CD8-positive, alpha-beta memory T cell (primary cell): ENCODE data around the gene FAM135A. TPM values are rescaled to one million over a fixed set of nuclear protein-coding genes. Genes with fewer than 3 reads are reported as not detected.
"Not testable (repeated sequence)": the region's sequence is repeated elsewhere in the genome, so short reads cannot be mapped to it uniquely, and the experiment has no call there.

Source experiments
- CTCF ChIA-PET: fragments of 350-600 bp; sonication (Branson Sonifier 250); formaldehyde crosslinking; loops from one replicate; lab custom pipeline; 2021; ENCODE audit warnings: antibody characterized with exemption; lab: Charles Lee
- POLR2A ChIA-PET: fragments of 350-600 bp; sonication (Branson Sonifier 250); formaldehyde crosslinking; loops from one replicate; lab custom pipeline; 2021; ENCODE audit warnings: antibody characterized with exemption; lab: Charles Lee
- DNase-seq, 5 donors: peaks; one replicate each; pipeline versions ENCODE4 v3.0.0 to v3.0.0-alpha.2; 2020 to 2022; ENCODE audit warnings: mixed read lengths in 1 of 5
- H3K27ac ChIP-seq: one replicate; pipeline ENCODE4 v1.7.0; 2013; ENCODE audit warnings: low read depth, mild to moderate bottlenecking, low read length, moderate library complexity
- H3K27me3 ChIP-seq: 2 replicates; pipeline ENCODE4 v1.7.0; 2013; ENCODE audit warnings: low read length, mild to moderate bottlenecking; ENCODE audit not compliant: insufficient read depth, poor library complexity, severe bottlenecking
- H3K36me3 ChIP-seq: 2 replicates; pipeline ENCODE4 v1.7.0; 2013; ENCODE audit warnings: mild to moderate bottlenecking, low read length, moderate library complexity; ENCODE audit not compliant: insufficient read depth
- H3K4me1 ChIP-seq: 2 replicates; pipeline ENCODE4 v1.7.0; 2013; ENCODE audit warnings: mild to moderate bottlenecking, low read length, moderate library complexity; ENCODE audit not compliant: insufficient read depth
- H3K4me3 ChIP-seq: 2 replicates; pipeline ENCODE4 v1.7.0; 2013; ENCODE audit warnings: mild to moderate bottlenecking, low read length
- H3K9me3 ChIP-seq: 2 replicates; pipeline ENCODE4 v1.7.0; 2013; ENCODE audit warnings: mild to moderate bottlenecking, low read length
- H3K27ac Mint-ChIP-seq, 8 donors: one replicate each; pipeline ENCODE4 v1.8.0; 2020 to 2021; ENCODE audit warnings: mixed read lengths in 8 of 8, mild to moderate bottlenecking in 6 of 8, inconsistent platforms in 3 of 8, moderate library complexity in 3 of 8
- H3K27me3 Mint-ChIP-seq, 2 donors: one replicate each; pipeline ENCODE4 v1.8.0; 2020 to 2021; ENCODE audit warnings: mixed read lengths in 2 of 2, mild to moderate bottlenecking in 1 of 2, moderate library complexity in 1 of 2
- H3K36me3 Mint-ChIP-seq, 3 donors: one replicate each; pipeline ENCODE4 v1.8.0; 2020 to 2021; ENCODE audit warnings: mixed read lengths in 3 of 3, inconsistent platforms in 1 of 3, mild to moderate bottlenecking in 1 of 3
- H3K4me1 Mint-ChIP-seq, 3 donors: one replicate each; pipeline ENCODE4 v1.8.0; 2020 to 2021; ENCODE audit warnings: mixed read lengths in 3 of 3, inconsistent platforms in 1 of 3, mild to moderate bottlenecking in 1 of 3
- H3K4me3 Mint-ChIP-seq, 7 donors: one replicate each; pipeline ENCODE4 v1.8.0; 2020 to 2021; ENCODE audit warnings: mixed read lengths in 7 of 7, mild to moderate bottlenecking in 6 of 7, moderate library complexity in 4 of 7, inconsistent platforms in 2 of 7
- H3K9me3 Mint-ChIP-seq, 5 donors: one replicate each; pipeline ENCODE4 v1.8.0; 2020 to 2022; ENCODE audit warnings: mixed read lengths in 5 of 5, mild to moderate bottlenecking in 3 of 5, moderate library complexity in 2 of 5, inconsistent platforms in 1 of 5
- polyA plus RNA-seq: library from polyadenylated mRNA; unstranded; fragments of 300-500 nt; fragmentation: Illumina TruSeq; gene quantifications from one replicate; pipeline ENCODE4 v1.2.3, GENCODE V29; 2021
- total RNA-seq, 2 experiments: library from RNA; stranded (reverse); gene quantifications; one replicate each; pipeline ENCODE4 v1.2.3, GENCODE V29; 2021

The FAM135A gene
- total and polyA plus RNA-seq, 3 experiments from 2014 or later, result 3.0 to 5.8 (median 5.7) TPM

- H3K9me3 Mint-ChIP-seq, H3K27me3 ChIP-seq, H3K9me3 ChIP-seq, POLR2A ChIA-PET, DNase-seq, H3K27me3 Mint-ChIP-seq, H3K27ac Mint-ChIP-seq, H3K4me3 ChIP-seq, H3K27ac ChIP-seq, H3K36me3 ChIP-seq, H3K4me1 ChIP-seq, CTCF ChIA-PET, H3K4me1 Mint-ChIP-seq, H3K4me3 Mint-ChIP-seq: not testable (repeated sequence)
- H3K36me3 Mint-ChIP-seq, result peaks cover 7 to 38% (median 15%) of the 10 kb centered on the region in 3 donors
Measured at GRCh38 chr6:70447343-70448070, 34.2 kb downstream of the FAM135A start.

DNA sequence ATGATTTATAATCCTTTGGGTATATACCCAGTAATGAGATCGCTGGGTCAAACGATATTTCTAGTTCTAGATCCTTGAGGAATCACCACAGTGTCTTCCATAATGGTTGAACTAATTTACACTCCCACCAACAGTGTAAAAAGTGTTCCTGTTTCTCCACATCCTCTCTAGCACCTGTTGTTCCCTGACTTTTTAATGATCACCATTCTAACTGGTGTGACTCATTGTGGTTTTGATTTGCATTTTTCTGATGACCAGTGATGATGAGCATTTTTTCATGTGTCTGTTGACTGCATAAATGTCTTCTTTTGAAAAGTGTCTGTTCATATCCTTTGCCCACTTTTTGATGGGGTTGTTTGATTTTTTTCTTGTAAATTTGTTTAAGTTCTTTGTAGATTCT, 40.6 kb downstream of the FAM135A start:
- H3K4me1 Mint-ChIP-seq, CTCF ChIA-PET, H3K27me3 ChIP-seq, H3K4me1 ChIP-seq, H3K27ac ChIP-seq, H3K36me3 ChIP-seq, POLR2A ChIA-PET, H3K9me3 Mint-ChIP-seq, H3K27ac Mint-ChIP-seq, H3K27me3 Mint-ChIP-seq, H3K9me3 ChIP-seq, H3K4me3 Mint-ChIP-seq, H3K4me3 ChIP-seq, DNase-seq: not testable (repeated sequence)
- H3K36me3 Mint-ChIP-seq, result peaks cover 20 to 35% (median 22%) of the 10 kb centered on the region in 3 donors

DNA sequence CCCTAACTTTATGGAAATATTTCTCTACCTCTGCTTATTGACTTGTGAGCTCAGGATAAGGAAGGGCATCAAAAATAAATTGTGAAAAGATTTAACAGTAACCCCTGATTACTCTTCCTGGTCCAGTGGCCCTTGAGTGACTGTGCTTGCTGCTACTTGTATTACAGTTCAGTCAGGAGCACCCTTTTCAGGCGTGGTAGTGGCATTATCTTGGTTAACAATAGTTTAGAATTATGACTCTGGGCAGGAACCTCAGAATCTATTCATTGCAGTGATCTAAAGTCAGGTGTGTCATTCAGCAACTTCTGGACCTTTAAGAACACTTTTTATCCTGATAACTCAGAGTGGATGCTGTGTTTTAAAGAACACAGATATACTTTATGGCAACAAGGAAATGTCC, 43.4 kb downstream of the FAM135A start:
- Histone ChIP-seq H3K36me3 (no peaks in the 10 kb centered on the region), H3K9me3 (no peaks in the 10 kb centered on the region), H3K27ac (no peak overlapping the region), H3K4me3 (no peak overlapping the region), H3K27me3 (no peaks in the 10 kb centered on the region), H3K4me1 (no peaks in the 10 kb centered on the region)
- H3K36me3 Mint-ChIP-seq, result peaks cover 23 to 29% (median 24%) of the 10 kb centered on the region in 3 donors
- no peak for DNase-seq
- H3K4me3 Mint-ChIP-seq, result no peak overlapping the region
- ChIA-PET CTCF (no interaction called here), POLR2A (no interaction called here)
- peaks cover 0 to 3% (median 0%) of the 10 kb centered on the region in 5 donors for H3K9me3 Mint-ChIP-seq
- no peaks in the 10 kb centered on the region for H3K27me3 Mint-ChIP-seq
- H3K4me1 Mint-ChIP-seq, result no peaks in the 10 kb centered on the region
- H3K27ac Mint-ChIP-seq, result no peak overlapping the region

- no peaks in the 10 kb centered on the region for H3K36me3 ChIP-seq
- no peak overlapping the region for H3K27ac Mint-ChIP-seq
Measured at GRCh38 chr6:70459235-70459634, 45.9 kb downstream of the FAM135A start.

GRCh38 chr6:70459699-70460098, 46.4 kb downstream of the FAM135A start:
- H3K4me1 ChIP-seq, H3K4me3 ChIP-seq, CTCF ChIA-PET, POLR2A ChIA-PET, H3K4me1 Mint-ChIP-seq, H3K9me3 ChIP-seq, H3K4me3 Mint-ChIP-seq, H3K9me3 Mint-ChIP-seq, H3K27ac Mint-ChIP-seq, H3K27me3 ChIP-seq, H3K27me3 Mint-ChIP-seq, H3K27ac ChIP-seq, DNase-seq, H3K36me3 ChIP-seq: not testable (repeated sequence)
- H3K36me3 Mint-ChIP-seq, result peaks cover 10 to 18% (median 12%) of the 10 kb centered on the region in 3 donors

More at GRCh38 chr6:70459235-70459634, 45.9 kb downstream of the FAM135A start:
- ChIA-PET POLR2A (no interaction called here), CTCF (no interaction called here)
- Mint-ChIP-seq H3K4me1 (no peaks in the 10 kb centered on the region), H3K27me3 (no peaks in the 10 kb centered on the region), H3K9me3 (no peaks in the 10 kb centered on the region), H3K36me3 (peaks cover 12 to 23% (median 14%) of the 10 kb centered on the region in 3 donors), H3K4me3 (no peak overlapping the region)
- Histone ChIP-seq H3K27ac (no peak overlapping the region), H3K4me1 (no peaks in the 10 kb centered on the region), H3K4me3 (no peak overlapping the region), H3K9me3 (no peaks in the 10 kb centered on the region), H3K27me3 (no peaks in the 10 kb centered on the region)
- no peak for DNase-seq

- Histone ChIP-seq H3K4me1 (no peaks in the 10 kb centered on the region), H3K27ac (no peak overlapping the region), H3K36me3 (no peaks in the 10 kb centered on the region), H3K27me3 (no peaks in the 10 kb centered on the region), H3K4me3 (no peak overlapping the region), H3K9me3 (no peaks in the 10 kb centered on the region)
- H3K4me1 Mint-ChIP-seq, result no peaks in the 10 kb centered on the region
- H3K36me3 Mint-ChIP-seq, result peaks cover 9 to 27% (median 18%) of the 10 kb centered on the region in 3 donors
- no peaks in the 10 kb centered on the region for H3K27me3 Mint-ChIP-seq
- no peak for DNase-seq
- no peak overlapping the region for H3K4me3 Mint-ChIP-seq
- H3K9me3 Mint-ChIP-seq, result peaks cover 0 to 2% (median 0%) of the 10 kb centered on the region in 5 donors
- no peak overlapping the region for H3K27ac Mint-ChIP-seq
- ChIA-PET POLR2A (no interaction called here), CTCF (no interaction called here)
Measured at GRCh38 chr6:70470016-70470415, 56.7 kb downstream of the FAM135A start.

GRCh38 chr6:70470510-70470909, 57.2 kb downstream of the FAM135A start:
- H3K4me1 Mint-ChIP-seq, result not testable (repeated sequence)

GRCh38 chr6:70474751-70475150, 61.4 kb downstream of the FAM135A start:
- Mint-ChIP-seq H3K27me3 (no peaks in the 10 kb centered on the region), H3K36me3 (peaks cover 27 to 43% (median 33%) of the 10 kb centered on the region in 3 donors), H3K4me1 (no peaks in the 10 kb centered on the region), H3K27ac (no peak overlapping the region), H3K9me3 (peaks cover 0 to 4% (median 0%) of the 10 kb centered on the region in 5 donors), H3K4me3 (no peak overlapping the region)
- DNase-seq, result no peak
- Histone ChIP-seq H3K4me3 (no peak overlapping the region), H3K36me3 (no peaks in the 10 kb centered on the region), H3K27ac (no peak overlapping the region), H3K4me1 (no peaks in the 10 kb centered on the region), H3K27me3 (no peaks in the 10 kb centered on the region), H3K9me3 (no peaks in the 10 kb centered on the region)
- CTCF ChIA-PET, result no interaction called here
- POLR2A ChIA-PET, result no interaction called here

More at GRCh38 chr6:70470510-70470909, 57.2 kb downstream of the FAM135A start:
- H3K4me1 ChIP-seq, H3K36me3 ChIP-seq, POLR2A ChIA-PET, H3K27ac ChIP-seq, H3K9me3 Mint-ChIP-seq, H3K27me3 ChIP-seq, H3K9me3 ChIP-seq, H3K27ac Mint-ChIP-seq, H3K27me3 Mint-ChIP-seq, DNase-seq, H3K4me3 Mint-ChIP-seq, CTCF ChIA-PET, H3K4me3 ChIP-seq: not testable (repeated sequence)
- H3K36me3 Mint-ChIP-seq, result peaks cover 8 to 26% (median 18%) of the 10 kb centered on the region in 3 donors
